ENCODE data around the gene NPW. TPM values are rescaled to one million over a fixed set of nuclear protein-coding genes. Genes with fewer than 3 reads are reported as not detected.

NPW gene
- total and polyA plus RNA-seq, 9 of the 15 experiments (the other 6 are each of a cell fraction or from before 2014, with no cell fraction given) = 0.14 to 4.0 (median 2.6) TPM; not detected in 4

DNA sequence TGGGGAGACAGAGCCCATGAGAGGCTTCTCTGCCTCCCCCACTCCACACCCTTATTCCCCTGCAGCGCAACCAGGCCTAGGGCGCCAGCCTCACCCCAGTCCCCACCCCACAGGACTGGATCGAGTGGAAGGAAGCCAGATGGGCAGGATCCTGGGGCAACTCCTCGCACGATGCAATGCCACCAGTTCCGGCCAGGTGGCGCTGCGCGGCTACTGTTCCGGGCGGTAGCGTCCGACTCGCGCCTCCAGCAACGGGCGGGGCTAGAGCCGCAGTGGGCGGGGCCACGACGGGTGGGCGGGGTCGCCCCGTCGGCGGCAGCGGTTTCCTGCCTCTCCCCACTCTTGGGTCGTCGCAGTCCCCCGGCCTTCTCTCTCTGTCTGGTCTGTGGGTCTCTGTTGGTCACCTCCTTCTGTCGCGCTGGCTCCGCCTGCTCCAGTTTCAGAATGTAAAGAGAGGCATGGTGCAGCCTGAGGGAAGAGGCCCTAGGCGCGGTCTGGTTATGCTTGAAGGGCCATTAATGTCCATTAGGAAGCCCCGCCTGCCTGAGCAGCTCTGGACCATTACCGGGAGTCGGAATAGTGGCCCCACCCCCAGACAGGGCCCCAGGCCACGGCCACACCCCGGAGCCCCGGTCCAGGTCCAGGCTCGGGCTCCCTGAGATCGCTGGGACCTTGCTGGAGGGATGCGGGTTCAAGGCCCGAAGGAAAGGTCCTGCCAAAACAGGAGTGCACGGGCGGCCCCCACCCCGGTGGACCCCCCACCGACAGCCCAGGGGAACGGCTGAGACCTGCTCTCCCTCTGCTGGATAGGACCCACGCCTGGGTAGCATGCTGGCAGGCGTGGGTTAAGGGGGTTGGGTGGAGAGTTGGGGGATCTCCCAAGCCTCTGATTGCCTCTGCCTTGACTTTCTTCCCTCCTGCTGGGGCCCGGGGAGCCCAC, 3.8 kb downstream of the NPW start (continued):
- TF ChIP-seq RCOR1 (IDR thresholded peaks at IDR 0.05; ENCODE audit: borderline replicate concordance in 1 of 2, low read depth in 2 of 2, low read length in 2 of 2) (peak in 1 of 2 experiments; percentile 37; a peak in 1 of 4 replicates), SMAD2 (IDR thresholded peaks at IDR 0.05; ENCODE audit: low read depth, low read length) (no peak), CCNT2 (IDR thresholded peaks at IDR 0.05; ENCODE audit: borderline replicate concordance, extremely low read depth, insufficient read length, low read depth, low read length) (peak; percentile 56), CREB1 (IDR thresholded peaks at IDR 0.05) (peak; percentile 14; the same call in 1 of the 2 replicates), CREB1 (CRISPR knock-in tag; IDR thresholded peaks at IDR 0.05) (peak; percentile 81), EP400 (IDR thresholded peaks at IDR 0.05) (peak; percentile 32; the same call in 1 of the 2 replicates), RUNX1 (IDR thresholded peaks at IDR 0.05; ENCODE audit: low read depth) (no peak), ZNF644 (tag; IDR thresholded peaks at IDR 0.05; ENCODE audit: low read depth) (no peak), NEUROD1 (IDR thresholded peaks at IDR 0.05; ENCODE audit: borderline replicate concordance, low read depth, low read length, partially characterized antibody) (peak; percentile 53)
- TF ChIP-seq, protein P1, sequence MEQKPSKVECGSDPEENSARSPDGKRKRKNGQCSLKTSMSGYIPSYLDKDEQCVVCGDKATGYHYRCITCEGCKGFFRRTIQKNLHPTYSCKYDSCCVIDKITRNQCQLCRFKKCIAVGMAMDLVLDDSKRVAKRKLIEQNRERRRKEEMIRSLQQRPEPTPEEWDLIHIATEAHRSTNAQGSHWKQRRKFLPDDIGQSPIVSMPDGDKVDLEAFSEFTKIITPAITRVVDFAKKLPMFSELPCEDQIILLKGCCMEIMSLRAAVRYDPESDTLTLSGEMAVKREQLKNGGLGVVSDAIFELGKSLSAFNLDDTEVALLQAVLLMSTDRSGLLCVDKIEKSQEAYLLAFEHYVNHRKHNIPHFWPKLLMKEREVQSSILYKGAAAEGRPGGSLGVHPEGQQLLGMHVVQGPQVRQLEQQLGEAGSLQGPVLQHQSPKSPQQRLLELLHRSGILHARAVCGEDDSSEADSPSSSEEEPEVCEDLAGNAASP (IDR thresholded peaks at IDR 0.05) = no peak
- TF ChIP-seq, protein P2, sequence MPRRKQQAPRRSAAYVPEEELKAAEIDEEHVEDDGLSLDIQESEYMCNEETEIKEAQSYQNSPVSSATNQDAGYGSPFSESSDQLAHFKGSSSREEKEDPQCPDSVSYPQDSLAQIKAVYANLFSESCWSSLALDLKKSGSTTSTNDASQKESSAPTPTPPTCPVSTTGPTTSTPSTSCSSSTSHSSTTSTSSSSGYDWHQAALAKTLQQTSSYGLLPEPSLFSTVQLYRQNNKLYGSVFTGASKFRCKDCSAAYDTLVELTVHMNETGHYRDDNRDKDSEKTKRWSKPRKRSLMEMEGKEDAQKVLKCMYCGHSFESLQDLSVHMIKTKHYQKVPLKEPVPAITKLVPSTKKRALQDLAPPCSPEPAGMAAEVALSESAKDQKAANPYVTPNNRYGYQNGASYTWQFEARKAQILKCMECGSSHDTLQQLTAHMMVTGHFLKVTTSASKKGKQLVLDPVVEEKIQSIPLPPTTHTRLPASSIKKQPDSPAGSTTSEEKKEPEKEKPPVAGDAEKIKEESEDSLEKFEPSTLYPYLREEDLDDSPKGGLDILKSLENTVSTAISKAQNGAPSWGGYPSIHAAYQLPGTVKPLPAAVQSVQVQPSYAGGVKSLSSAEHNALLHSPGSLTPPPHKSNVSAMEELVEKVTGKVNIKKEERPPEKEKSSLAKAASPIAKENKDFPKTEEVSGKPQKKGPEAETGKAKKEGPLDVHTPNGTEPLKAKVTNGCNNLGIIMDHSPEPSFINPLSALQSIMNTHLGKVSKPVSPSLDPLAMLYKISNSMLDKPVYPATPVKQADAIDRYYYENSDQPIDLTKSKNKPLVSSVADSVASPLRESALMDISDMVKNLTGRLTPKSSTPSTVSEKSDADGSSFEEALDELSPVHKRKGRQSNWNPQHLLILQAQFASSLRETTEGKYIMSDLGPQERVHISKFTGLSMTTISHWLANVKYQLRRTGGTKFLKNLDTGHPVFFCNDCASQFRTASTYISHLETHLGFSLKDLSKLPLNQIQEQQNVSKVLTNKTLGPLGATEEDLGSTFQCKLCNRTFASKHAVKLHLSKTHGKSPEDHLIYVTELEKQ (CRISPR knock-in tag; IDR thresholded peaks at IDR 0.05) = no peak
- TF ChIP-seq, protein P3, sequence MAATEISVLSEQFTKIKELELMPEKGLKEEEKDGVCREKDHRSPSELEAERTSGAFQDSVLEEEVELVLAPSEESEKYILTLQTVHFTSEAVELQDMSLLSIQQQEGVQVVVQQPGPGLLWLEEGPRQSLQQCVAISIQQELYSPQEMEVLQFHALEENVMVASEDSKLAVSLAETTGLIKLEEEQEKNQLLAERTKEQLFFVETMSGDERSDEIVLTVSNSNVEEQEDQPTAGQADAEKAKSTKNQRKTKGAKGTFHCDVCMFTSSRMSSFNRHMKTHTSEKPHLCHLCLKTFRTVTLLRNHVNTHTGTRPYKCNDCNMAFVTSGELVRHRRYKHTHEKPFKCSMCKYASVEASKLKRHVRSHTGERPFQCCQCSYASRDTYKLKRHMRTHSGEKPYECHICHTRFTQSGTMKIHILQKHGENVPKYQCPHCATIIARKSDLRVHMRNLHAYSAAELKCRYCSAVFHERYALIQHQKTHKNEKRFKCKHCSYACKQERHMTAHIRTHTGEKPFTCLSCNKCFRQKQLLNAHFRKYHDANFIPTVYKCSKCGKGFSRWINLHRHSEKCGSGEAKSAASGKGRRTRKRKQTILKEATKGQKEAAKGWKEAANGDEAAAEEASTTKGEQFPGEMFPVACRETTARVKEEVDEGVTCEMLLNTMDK (IDR thresholded peaks at IDR 0.05; ENCODE audit: borderline replicate concordance, insufficient read depth, low read depth, low read length, poor library complexity, severe bottlenecking) = peak; percentile 16
- TF ChIP-seq, protein P4, sequence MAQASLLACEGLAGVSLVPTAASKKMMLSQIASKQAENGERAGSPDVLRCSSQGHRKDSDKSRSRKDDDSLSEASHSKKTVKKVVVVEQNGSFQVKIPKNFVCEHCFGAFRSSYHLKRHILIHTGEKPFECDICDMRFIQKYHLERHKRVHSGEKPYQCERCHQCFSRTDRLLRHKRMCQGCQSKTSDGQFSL (CRISPR knock-in tag; IDR thresholded peaks at IDR 0.05) = peak; percentile 92
- TF ChIP-seq, protein P4 (tag; IDR thresholded peaks at IDR 0.05) = no peak; a peak in 1 of 4 replicates
- TF ChIP-seq, protein P5, sequence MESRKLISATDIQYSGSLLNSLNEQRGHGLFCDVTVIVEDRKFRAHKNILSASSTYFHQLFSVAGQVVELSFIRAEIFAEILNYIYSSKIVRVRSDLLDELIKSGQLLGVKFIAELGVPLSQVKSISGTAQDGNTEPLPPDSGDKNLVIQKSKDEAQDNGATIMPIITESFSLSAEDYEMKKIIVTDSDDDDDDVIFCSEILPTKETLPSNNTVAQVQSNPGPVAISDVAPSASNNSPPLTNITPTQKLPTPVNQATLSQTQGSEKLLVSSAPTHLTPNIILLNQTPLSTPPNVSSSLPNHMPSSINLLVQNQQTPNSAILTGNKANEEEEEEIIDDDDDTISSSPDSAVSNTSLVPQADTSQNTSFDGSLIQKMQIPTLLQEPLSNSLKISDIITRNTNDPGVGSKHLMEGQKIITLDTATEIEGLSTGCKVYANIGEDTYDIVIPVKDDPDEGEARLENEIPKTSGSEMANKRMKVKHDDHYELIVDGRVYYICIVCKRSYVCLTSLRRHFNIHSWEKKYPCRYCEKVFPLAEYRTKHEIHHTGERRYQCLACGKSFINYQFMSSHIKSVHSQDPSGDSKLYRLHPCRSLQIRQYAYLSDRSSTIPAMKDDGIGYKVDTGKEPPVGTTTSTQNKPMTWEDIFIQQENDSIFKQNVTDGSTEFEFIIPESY (CRISPR knock-in tag; IDR thresholded peaks at IDR 0.05) = peak; percentile 63

Measured in K562 (cell line).